SU-DHL-6 (cell line): Measurements from ENCODE around the gene AGBL4.

ENCODE experiments used
- H2AFZ ChIP-seq: fragments of 200-600 bp; sonication (generic); 2 replicates; pipeline ENCODE4 v1.6.1; 2014; ENCODE audit warnings: low read depth, mild to moderate bottlenecking, moderate library complexity, mixed read lengths, antibody characterized with exemption, low read length; ENCODE audit not compliant: severe bottlenecking
- H3F3A ChIP-seq: fragments of 200-600 bp; shearing (Covaris generic); 2 replicates; pipeline ENCODE4 v1.6.0; 2016; ENCODE audit warnings: antibody characterized with exemption, mild to moderate bottlenecking; ENCODE audit not compliant: insufficient read depth
- H3K27ac ChIP-seq: fragments of 200-600 bp; sonication (generic); 2 replicates; pipeline ENCODE4 v1.5.1; 2016; ENCODE audit warnings: low read depth, mild to moderate bottlenecking, low read length, moderate library complexity, mixed read lengths
- H3K27me3 ChIP-seq: fragments of 200-600 bp; sonication (generic), shearing (Covaris generic); 2 replicates; pipeline ENCODE4 v1.6.0; 2014; ENCODE audit warnings: mild to moderate bottlenecking, low read length
- H3K36me3 ChIP-seq: fragments of 200-600 bp; sonication (generic); 2 replicates; pipeline ENCODE4 v1.6.1; 2014; ENCODE audit warnings: mild to moderate bottlenecking, low read length, mixed read lengths
- H3K4me2 ChIP-seq: fragments of 300-600, 200-600 bp; shearing (Covaris generic), sonication (generic); 2 replicates; pipeline ENCODE4 v1.6.0; 2014; ENCODE audit warnings: low read length, low read depth, mild to moderate bottlenecking; ENCODE audit not compliant: poor library complexity, severe bottlenecking
- H3K4me3 ChIP-seq: fragments of 200-600 bp; sonication (generic); 2 replicates; pipeline ENCODE4 v1.5.1; 2014; ENCODE audit warnings: antibody characterized with exemption, low read length, mild to moderate bottlenecking, mixed read lengths; ENCODE audit not compliant: insufficient read depth, poor library complexity, severe bottlenecking
- H3K79me2 ChIP-seq: fragments of 200-600 bp; sonication (generic); 2 replicates; pipeline ENCODE4 v1.6.1; 2014; ENCODE audit warnings: mild to moderate bottlenecking, low read length, moderate library complexity; ENCODE audit not compliant: insufficient read depth
- H3K9ac ChIP-seq: fragments of 200-600 bp; sonication (generic); 2 replicates; pipeline ENCODE4 v1.7.0; 2014; ENCODE audit warnings: mild to moderate bottlenecking, low read length
- H3K9me2 ChIP-seq: fragments of 200-600 bp; sonication (generic); replicated peaks from 2 replicates; pipeline ENCODE4 v1.6.1; 2014; ENCODE audit warnings: low read length; ENCODE audit not compliant: insufficient read depth
- H3K9me3 ChIP-seq: fragments of 200-600 bp; sonication (generic); 2 replicates; pipeline ENCODE4 v1.6.1; 2014; ENCODE audit warnings: low read length, mixed read lengths; ENCODE audit not compliant: insufficient read depth
- H4K20me1 ChIP-seq: fragments of 200-600 bp; sonication (generic); 2 replicates; pipeline ENCODE4 v1.6.1; 2014; ENCODE audit warnings: low read depth, mild to moderate bottlenecking, antibody characterized with exemption, low read length, moderate library complexity, mixed read lengths
- CTCF ChIP-seq: fragments of 200-600 bp; sonication (generic); IDR thresholded peaks from one replicate; pipeline ENCODE4 v1.5.1; 2017; ENCODE audit warnings: antibody characterized with exemption, mild to moderate bottlenecking, low read length, moderate library complexity; ENCODE audit not compliant: insufficient read depth, poor library complexity, severe bottlenecking
- EZH2phosphoT487 ChIP-seq: fragments of 200-600 bp; sonication (generic), shearing (Covaris generic); conservative IDR thresholded peaks from 2 replicates; pipeline ENCODE4 v1.6.1; 2018; ENCODE audit warnings: mild to moderate bottlenecking, antibody characterized with exemption, low read length, moderate library complexity, mixed read lengths

AGBL4 gene

DNA sequence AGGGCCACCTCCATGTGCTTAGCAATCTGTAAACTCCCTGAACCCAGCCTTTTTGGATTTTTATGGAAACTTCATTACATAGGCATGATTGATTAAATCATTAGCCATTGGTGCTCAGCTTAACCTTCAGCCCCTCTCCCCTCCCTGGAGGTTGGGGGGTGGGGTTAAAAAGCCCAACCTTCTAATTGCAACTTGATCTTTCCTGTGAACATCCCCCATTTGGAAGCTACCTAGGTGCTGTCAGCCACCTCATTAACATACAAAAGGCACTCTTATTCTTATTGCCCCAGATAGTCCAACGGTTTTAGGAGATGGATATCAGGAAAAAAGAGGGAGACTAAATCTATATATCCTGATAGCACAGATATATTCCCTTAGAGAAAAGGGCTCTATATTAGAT, 823.0 kb downstream of the AGBL4 start:
- H3K79me2 ChIP-seq = no peaks in the 10 kb centered on the region
- no peaks in the 10 kb centered on the region for H3K36me3 ChIP-seq
- TF ChIP-seq CTCF (no peak), EZH2phosphoT487 (no peak)
- no peaks in the 10 kb centered on the region for H4K20me1 ChIP-seq
- H3K9ac ChIP-seq = no peak overlapping the region
- H3K9me3 ChIP-seq = no peaks in the 10 kb centered on the region
- H3F3A ChIP-seq = no peaks in the 10 kb centered on the region
- no peaks in the 10 kb centered on the region for H3K27me3 ChIP-seq
- H3K4me2 ChIP-seq = no peak overlapping the region
- no peak overlapping the region for H3K27ac ChIP-seq
- no peaks in the 10 kb centered on the region; the same call in 1 of the 2 replicates for H3K9me2 ChIP-seq
- H3K4me3 ChIP-seq = no peak overlapping the region
- H2AFZ ChIP-seq = no peak overlapping the region

DNA sequence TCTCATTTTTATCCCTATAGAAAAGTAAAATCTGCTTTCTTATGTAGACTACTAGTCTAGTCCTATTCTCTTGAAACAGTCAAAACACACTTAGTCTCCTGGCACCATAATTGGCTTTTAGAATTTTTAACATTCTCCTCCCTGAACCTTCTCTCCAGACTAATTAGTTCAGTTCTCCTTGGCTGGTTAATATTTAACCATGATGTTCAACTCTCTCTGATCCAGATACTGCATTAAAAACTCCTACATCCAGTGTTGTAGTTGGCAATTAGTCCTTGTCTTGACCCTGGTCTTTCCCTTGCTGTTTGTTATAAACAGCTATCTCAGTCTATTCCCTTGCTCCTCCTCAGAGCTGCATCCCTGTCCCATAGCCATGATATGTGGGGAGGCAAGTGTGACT, 824.2 kb downstream of the AGBL4 start:
- Histone ChIP-seq H4K20me1 (no peaks in the 10 kb centered on the region), H3K9me3 (no peaks in the 10 kb centered on the region), H3K4me2 (no peak overlapping the region), H3K27ac (no peak overlapping the region), H3F3A (no peaks in the 10 kb centered on the region), H3K36me3 (no peaks in the 10 kb centered on the region), H2AFZ (no peak overlapping the region), H3K27me3 (no peaks in the 10 kb centered on the region), H3K9me2 (no peaks in the 10 kb centered on the region; the same call in 1 of the 2 replicates), H3K79me2 (no peaks in the 10 kb centered on the region), H3K4me3 (no peak overlapping the region), H3K9ac (no peak overlapping the region)
- TF ChIP-seq CTCF (no peak), EZH2phosphoT487 (no peak)

DNA sequence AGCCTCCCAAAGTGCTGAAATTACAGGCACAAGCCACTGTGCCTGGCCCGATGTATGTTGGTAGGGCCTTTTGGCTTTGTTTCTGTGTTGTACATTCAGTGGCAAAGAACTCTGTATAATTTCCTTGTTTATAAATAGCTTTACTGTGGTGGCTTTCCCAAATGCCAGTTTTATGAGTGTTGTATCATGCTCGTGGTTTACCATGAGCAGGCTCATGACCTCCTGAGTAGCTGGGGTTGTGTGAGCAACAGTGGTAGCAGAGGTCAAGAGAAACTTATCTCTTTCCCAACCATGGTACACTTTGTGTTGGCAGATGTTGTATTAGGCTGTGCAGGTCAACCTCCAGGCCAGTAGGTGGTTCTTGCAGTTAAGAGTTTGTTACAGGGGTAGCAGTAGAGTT, 826.7 kb downstream of the AGBL4 start:
- H3K9me2 ChIP-seq = no peaks in the 10 kb centered on the region; the same call in 1 of the 2 replicates
- H3K27me3 ChIP-seq = no peaks in the 10 kb centered on the region
- H4K20me1 ChIP-seq = no peaks in the 10 kb centered on the region
- no peaks in the 10 kb centered on the region for H3K36me3 ChIP-seq
- TF ChIP-seq EZH2phosphoT487 = no peak
- no peak for TF ChIP-seq CTCF
- no peak overlapping the region for H3K4me3 ChIP-seq
- H2AFZ ChIP-seq = no peak overlapping the region
- no peak overlapping the region for H3K27ac ChIP-seq
- H3K79me2 ChIP-seq = no peaks in the 10 kb centered on the region
- no peak overlapping the region for H3K9ac ChIP-seq
- no peaks in the 10 kb centered on the region for H3F3A ChIP-seq
- no peaks in the 10 kb centered on the region for H3K9me3 ChIP-seq
- no peak overlapping the region for H3K4me2 ChIP-seq

DNA sequence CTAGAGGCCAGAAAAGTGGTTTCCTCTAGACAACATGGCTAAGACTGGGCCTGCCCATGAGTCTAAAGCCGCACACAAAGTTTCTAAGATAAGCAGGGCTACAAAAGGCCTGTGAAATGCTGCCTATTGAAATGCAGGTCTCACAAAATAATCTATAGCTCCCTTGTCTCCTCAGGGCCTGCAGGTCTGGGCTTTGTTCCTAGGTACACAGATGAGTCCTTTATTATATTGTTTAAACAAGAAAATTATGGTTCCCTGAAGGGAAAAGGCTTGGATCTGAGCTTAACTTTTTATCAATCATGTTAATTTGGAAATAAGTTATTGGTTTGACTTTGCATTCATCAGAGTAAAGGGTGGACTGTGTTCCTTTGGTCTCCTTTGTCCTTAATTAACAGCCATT, 833.6 kb downstream of the AGBL4 start:
- Histone ChIP-seq H3K36me3 (no peaks in the 10 kb centered on the region), H3K27ac (no peak overlapping the region), H3K9ac (no peak overlapping the region), H3K4me2 (no peak overlapping the region), H3K9me3 (no peaks in the 10 kb centered on the region), H3K4me3 (no peak overlapping the region), H3F3A (no peaks in the 10 kb centered on the region), H2AFZ (no peak overlapping the region), H3K27me3 (no peaks in the 10 kb centered on the region), H4K20me1 (no peaks in the 10 kb centered on the region), H3K9me2 (no peaks in the 10 kb centered on the region; the same call in 1 of the 2 replicates), H3K79me2 (no peaks in the 10 kb centered on the region)
- no peak for TF ChIP-seq CTCF
- TF ChIP-seq EZH2phosphoT487 = no peak
